SU-DHL-6 (cell line): ENCODE data around the gene DISP3.

Experiments used
- H2AFZ ChIP-seq: fragments of 200-600 bp; sonication (generic); 2 replicates; pipeline ENCODE4 v1.6.1; 2014; ENCODE audit warnings: low read depth, mild to moderate bottlenecking, moderate library complexity, mixed read lengths, antibody characterized with exemption, low read length; ENCODE audit not compliant: severe bottlenecking
- H3F3A ChIP-seq: fragments of 200-600 bp; shearing (Covaris generic); 2 replicates; pipeline ENCODE4 v1.6.0; 2016; ENCODE audit warnings: antibody characterized with exemption, mild to moderate bottlenecking; ENCODE audit not compliant: insufficient read depth
- H3K27ac ChIP-seq: fragments of 200-600 bp; sonication (generic); 2 replicates; pipeline ENCODE4 v1.5.1; 2016; ENCODE audit warnings: low read depth, mild to moderate bottlenecking, low read length, moderate library complexity, mixed read lengths
- H3K27me3 ChIP-seq: fragments of 200-600 bp; sonication (generic), shearing (Covaris generic); 2 replicates; pipeline ENCODE4 v1.6.0; 2014; ENCODE audit warnings: mild to moderate bottlenecking, low read length
- H3K36me3 ChIP-seq: fragments of 200-600 bp; sonication (generic); 2 replicates; pipeline ENCODE4 v1.6.1; 2014; ENCODE audit warnings: mild to moderate bottlenecking, low read length, mixed read lengths
- H3K4me2 ChIP-seq: fragments of 300-600, 200-600 bp; shearing (Covaris generic), sonication (generic); 2 replicates; pipeline ENCODE4 v1.6.0; 2014; ENCODE audit warnings: low read length, low read depth, mild to moderate bottlenecking; ENCODE audit not compliant: poor library complexity, severe bottlenecking
- H3K4me3 ChIP-seq: fragments of 200-600 bp; sonication (generic); 2 replicates; pipeline ENCODE4 v1.5.1; 2014; ENCODE audit warnings: antibody characterized with exemption, low read length, mild to moderate bottlenecking, mixed read lengths; ENCODE audit not compliant: insufficient read depth, poor library complexity, severe bottlenecking
- H3K79me2 ChIP-seq: fragments of 200-600 bp; sonication (generic); 2 replicates; pipeline ENCODE4 v1.6.1; 2014; ENCODE audit warnings: mild to moderate bottlenecking, low read length, moderate library complexity; ENCODE audit not compliant: insufficient read depth
- H3K9ac ChIP-seq: fragments of 200-600 bp; sonication (generic); 2 replicates; pipeline ENCODE4 v1.7.0; 2014; ENCODE audit warnings: mild to moderate bottlenecking, low read length
- H3K9me2 ChIP-seq: fragments of 200-600 bp; sonication (generic); replicated peaks from 2 replicates; pipeline ENCODE4 v1.6.1; 2014; ENCODE audit warnings: low read length; ENCODE audit not compliant: insufficient read depth
- H3K9me3 ChIP-seq: fragments of 200-600 bp; sonication (generic); 2 replicates; pipeline ENCODE4 v1.6.1; 2014; ENCODE audit warnings: low read length, mixed read lengths; ENCODE audit not compliant: insufficient read depth
- H4K20me1 ChIP-seq: fragments of 200-600 bp; sonication (generic); 2 replicates; pipeline ENCODE4 v1.6.1; 2014; ENCODE audit warnings: low read depth, mild to moderate bottlenecking, antibody characterized with exemption, low read length, moderate library complexity, mixed read lengths
- EZH2phosphoT487 ChIP-seq: fragments of 200-600 bp; sonication (generic), shearing (Covaris generic); conservative IDR thresholded peaks from 2 replicates; pipeline ENCODE4 v1.6.1; 2018; ENCODE audit warnings: mild to moderate bottlenecking, antibody characterized with exemption, low read length, moderate library complexity, mixed read lengths
- TF ChIP-seq, protein P1 (sequence below): fragments of 200-600 bp; sonication (generic); IDR thresholded peaks from one replicate; pipeline ENCODE4 v1.5.1; 2017; ENCODE audit warnings: antibody characterized with exemption, mild to moderate bottlenecking, low read length, moderate library complexity; ENCODE audit not compliant: insufficient read depth, poor library complexity, severe bottlenecking

DISP3 gene

DNA sequence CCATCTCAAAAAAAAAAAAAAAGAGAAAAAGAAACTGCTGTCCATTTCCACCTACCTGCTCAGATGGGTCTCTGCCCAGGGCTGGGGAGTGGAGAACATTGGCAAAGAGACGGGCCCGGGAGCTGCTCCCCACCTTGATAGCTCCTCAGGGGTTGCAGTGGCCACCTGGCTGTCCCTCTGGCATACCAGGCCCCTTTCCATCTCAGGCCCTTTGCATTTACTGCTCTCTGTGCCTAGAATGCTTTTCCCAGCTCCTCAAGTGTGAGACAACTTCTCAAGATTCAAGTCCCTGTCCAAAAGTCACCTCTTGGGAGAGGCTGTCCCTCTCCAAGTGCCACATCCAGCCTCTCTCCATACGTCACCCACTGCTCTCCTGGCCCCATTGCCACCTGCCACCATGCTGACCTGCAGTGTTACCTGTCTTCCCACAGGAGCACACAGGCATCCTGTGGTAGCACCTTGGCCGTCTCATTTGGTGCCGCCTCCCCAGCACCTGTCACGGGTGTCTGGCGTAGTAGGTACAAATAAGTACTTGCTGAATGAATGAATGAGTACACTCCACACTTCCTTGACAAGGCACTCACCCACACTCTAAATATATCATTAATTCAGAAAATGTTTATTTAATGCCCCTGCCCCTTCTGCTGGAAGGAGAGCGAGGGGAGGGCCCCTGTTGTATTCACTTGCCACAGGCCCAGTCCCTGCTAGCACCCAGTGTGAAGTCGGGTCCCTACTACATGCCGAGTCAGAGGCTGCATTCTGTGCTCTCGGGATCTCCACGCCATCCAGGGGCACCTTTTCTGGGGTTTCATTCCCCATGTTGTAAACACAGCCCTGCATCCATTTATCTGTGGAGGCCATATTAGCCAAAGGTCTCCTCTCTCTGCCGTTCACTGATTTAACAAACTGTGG lies 48.8 kb downstream of the DISP3 start:
- Histone ChIP-seq H3K79me2 (no peaks in the 10 kb centered on the region), H3K9me2 (no peaks in the 10 kb centered on the region), H3K27me3 (no peaks in the 10 kb centered on the region), H2AFZ (no peak overlapping the region), H3K4me3 (no peak overlapping the region), H4K20me1 (no peaks in the 10 kb centered on the region), H3K9me3 (no peaks in the 10 kb centered on the region), H3K9ac (no peak overlapping the region), H3K4me2 (no peak overlapping the region), H3K27ac (no peak overlapping the region), H3K36me3 (no peaks in the 10 kb centered on the region), H3F3A (no peaks in the 10 kb centered on the region)
- no peak for TF ChIP-seq EZH2phosphoT487
- TF ChIP-seq, protein P1, sequence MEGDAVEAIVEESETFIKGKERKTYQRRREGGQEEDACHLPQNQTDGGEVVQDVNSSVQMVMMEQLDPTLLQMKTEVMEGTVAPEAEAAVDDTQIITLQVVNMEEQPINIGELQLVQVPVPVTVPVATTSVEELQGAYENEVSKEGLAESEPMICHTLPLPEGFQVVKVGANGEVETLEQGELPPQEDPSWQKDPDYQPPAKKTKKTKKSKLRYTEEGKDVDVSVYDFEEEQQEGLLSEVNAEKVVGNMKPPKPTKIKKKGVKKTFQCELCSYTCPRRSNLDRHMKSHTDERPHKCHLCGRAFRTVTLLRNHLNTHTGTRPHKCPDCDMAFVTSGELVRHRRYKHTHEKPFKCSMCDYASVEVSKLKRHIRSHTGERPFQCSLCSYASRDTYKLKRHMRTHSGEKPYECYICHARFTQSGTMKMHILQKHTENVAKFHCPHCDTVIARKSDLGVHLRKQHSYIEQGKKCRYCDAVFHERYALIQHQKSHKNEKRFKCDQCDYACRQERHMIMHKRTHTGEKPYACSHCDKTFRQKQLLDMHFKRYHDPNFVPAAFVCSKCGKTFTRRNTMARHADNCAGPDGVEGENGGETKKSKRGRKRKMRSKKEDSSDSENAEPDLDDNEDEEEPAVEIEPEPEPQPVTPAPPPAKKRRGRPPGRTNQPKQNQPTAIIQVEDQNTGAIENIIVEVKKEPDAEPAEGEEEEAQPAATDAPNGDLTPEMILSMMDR = no peak

GRCh38 chr1:11528611-11529261 lies 49.8 kb downstream of the DISP3 start:
- Histone ChIP-seq H3K9ac (no peak overlapping the region), H3K27me3 (no peaks in the 10 kb centered on the region), H3K9me2 (no peaks in the 10 kb centered on the region), H3K36me3 (no peaks in the 10 kb centered on the region), H3K4me2 (no peak overlapping the region), H4K20me1 (no peaks in the 10 kb centered on the region), H3K4me3 (no peak overlapping the region), H3F3A (no peaks in the 10 kb centered on the region), H3K27ac (no peak overlapping the region), H2AFZ (no peak overlapping the region), H3K9me3 (no peaks in the 10 kb centered on the region), H3K79me2 (no peaks in the 10 kb centered on the region)
- TF ChIP-seq, protein P1 = no peak
- no peak for TF ChIP-seq EZH2phosphoT487

- H3K79me2 ChIP-seq = no peaks in the 10 kb centered on the region
- no peaks in the 10 kb centered on the region for H4K20me1 ChIP-seq
- no peak overlapping the region for H3K27ac ChIP-seq
- no peaks in the 10 kb centered on the region for H3K9me3 ChIP-seq
- H2AFZ ChIP-seq = no peak overlapping the region
- no peaks in the 10 kb centered on the region for H3F3A ChIP-seq
- H3K4me2 ChIP-seq = no peak overlapping the region
- no peaks in the 10 kb centered on the region for H3K27me3 ChIP-seq
- no peak for TF ChIP-seq EZH2phosphoT487
- TF ChIP-seq, protein P1 = no peak
- H3K9me2 ChIP-seq = no peaks in the 10 kb centered on the region
- no peak overlapping the region for H3K9ac ChIP-seq
- H3K36me3 ChIP-seq = no peaks in the 10 kb centered on the region
- H3K4me3 ChIP-seq = no peak overlapping the region
Observed at GRCh38 chr1:11529330-11529729, 50.4 kb downstream of the DISP3 start.
